HFFc6 (cell line): ENCODE data around the gene EXTL1. TPM values are rescaled to one million over a fixed set of nuclear protein-coding genes. Genes with fewer than 3 reads are reported as not detected.

ENCODE experiments used
- DNase-seq: peaks from one replicate; pipeline ENCODE4 v3.0.0-alpha.2; 2018
- H3K27ac Mint-ChIP-seq: 2 replicates; pipeline ENCODE4 v1.8.0; 2020; ENCODE audit warnings: mild to moderate bottlenecking, mixed read lengths
- H3K27me3 Mint-ChIP-seq: 2 replicates; pipeline ENCODE4 v1.8.0; 2021; ENCODE audit warnings: mild to moderate bottlenecking, moderate library complexity, mixed read lengths; ENCODE audit not compliant: insufficient read depth
- H3K36me3 Mint-ChIP-seq: 2 replicates; pipeline ENCODE4 v1.8.0; 2021; ENCODE audit warnings: low read depth, mixed read lengths
- H3K4me1 Mint-ChIP-seq: 2 replicates; pipeline ENCODE4 v1.8.0; 2020; ENCODE audit warnings: low read depth, mixed read lengths
- H3K4me3 Mint-ChIP-seq: 2 replicates; pipeline ENCODE4 v1.8.0; 2020; ENCODE audit warnings: mild to moderate bottlenecking, moderate library complexity, mixed read lengths
- H3K9me3 Mint-ChIP-seq: 2 replicates; pipeline ENCODE4 v1.8.0; 2020; ENCODE audit warnings: mild to moderate bottlenecking, mixed read lengths
- CTCF ChIP-seq: fragments of 200-600 bp; sonication (generic); IDR thresholded peaks from 2 replicates; pipeline ENCODE4 v1.5.0; 2021; ENCODE audit warnings: antibody characterized with exemption, mild to moderate bottlenecking
- total RNA-seq, 6 experiments: library from RNA; stranded (reverse); fragmentation: NEBNext Ultra II Directional; extraction: Animal tissue kit (Norgen Biotek cat#: 25700); gene quantifications; 2 replicates in 1 of 6; 3 replicates in 5 of 6; pipeline ENCODE4 v1.2.3, GENCODE V29; 2021

EXTL1 gene
- total RNA-seq, 6 experiments from 2014 or later = 8.1 to 22.9 (median 9.4) TPM

GRCh38 chr1:26060832-26061574 is 39.4 kb downstream of the EXTL1 start:
- DNase-seq = no peak
- Mint-ChIP-seq H3K27me3 (peaks cover 48% of the 10 kb centered on the region), H3K4me1 (no peaks in the 10 kb centered on the region), H3K4me3 (no peak overlapping the region), H3K36me3 (no peaks in the 10 kb centered on the region), H3K9me3 (no peaks in the 10 kb centered on the region), H3K27ac (no peak overlapping the region)
- TF ChIP-seq CTCF = no peak

GRCh38 chr1:26064553-26064952 is 43.0 kb downstream of the EXTL1 start:
- Mint-ChIP-seq H3K27me3 (peaks cover 63% of the 10 kb centered on the region), H3K27ac (no peak overlapping the region), H3K4me3 (no peak overlapping the region), H3K36me3 (no peaks in the 10 kb centered on the region), H3K4me1 (no peaks in the 10 kb centered on the region), H3K9me3 (no peaks in the 10 kb centered on the region)
- TF ChIP-seq CTCF = no peak
- DNase-seq = no peak

DNA sequence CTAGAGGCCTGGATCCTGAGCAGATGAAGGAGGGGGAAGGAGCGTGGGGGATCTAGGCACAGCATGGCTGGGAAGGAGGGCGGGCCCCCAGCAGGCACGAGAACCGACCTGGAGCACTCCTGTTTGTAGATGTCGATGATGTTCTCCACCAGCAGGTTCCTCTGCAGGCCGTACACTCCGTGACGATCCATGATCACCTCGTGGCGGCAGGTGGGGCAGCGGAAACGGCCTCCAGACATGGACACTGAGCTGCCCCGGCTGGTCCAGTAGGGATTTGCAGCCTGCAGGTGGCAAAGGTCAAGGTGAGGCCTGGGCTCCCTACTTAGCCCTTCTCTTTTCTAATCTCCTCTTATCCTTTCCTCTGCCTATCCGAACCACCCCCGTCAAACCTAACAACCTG is 44.6 kb downstream of the EXTL1 start:
- no peak for DNase-seq
- Mint-ChIP-seq H3K36me3 (no peaks in the 10 kb centered on the region), H3K4me1 (no peaks in the 10 kb centered on the region), H3K9me3 (no peaks in the 10 kb centered on the region), H3K27me3 (peaks cover 56% of the 10 kb centered on the region), H3K4me3 (no peak overlapping the region), H3K27ac (no peak overlapping the region)
- TF ChIP-seq CTCF = no peak

DNA sequence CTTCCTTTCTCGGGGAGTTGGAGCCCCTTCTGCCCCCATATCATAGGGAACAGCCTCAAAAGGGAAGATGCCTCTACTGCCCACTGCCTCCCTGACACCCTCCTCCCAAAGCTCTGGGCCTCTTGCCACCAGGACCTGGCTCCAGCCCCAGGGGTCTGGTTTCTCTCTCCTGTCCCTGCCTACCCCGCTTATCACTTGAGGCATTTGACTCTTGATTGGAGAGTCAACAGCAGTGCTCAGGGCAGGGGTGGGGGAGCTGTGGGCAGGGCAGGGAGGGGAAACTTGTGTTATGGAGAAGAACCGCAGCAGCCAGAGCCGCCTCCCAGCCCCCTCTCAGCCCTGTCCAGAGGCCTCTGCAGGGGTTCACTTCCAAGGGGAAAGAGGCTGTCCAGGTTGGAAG is 45.3 kb downstream of the EXTL1 start:
- Mint-ChIP-seq H3K4me3 (no peak overlapping the region), H3K27me3 (peaks cover 56% of the 10 kb centered on the region), H3K27ac (no peak overlapping the region), H3K4me1 (no peaks in the 10 kb centered on the region), H3K9me3 (no peaks in the 10 kb centered on the region), H3K36me3 (no peaks in the 10 kb centered on the region)
- no peak for TF ChIP-seq CTCF
- DNase-seq = no peak

DNA sequence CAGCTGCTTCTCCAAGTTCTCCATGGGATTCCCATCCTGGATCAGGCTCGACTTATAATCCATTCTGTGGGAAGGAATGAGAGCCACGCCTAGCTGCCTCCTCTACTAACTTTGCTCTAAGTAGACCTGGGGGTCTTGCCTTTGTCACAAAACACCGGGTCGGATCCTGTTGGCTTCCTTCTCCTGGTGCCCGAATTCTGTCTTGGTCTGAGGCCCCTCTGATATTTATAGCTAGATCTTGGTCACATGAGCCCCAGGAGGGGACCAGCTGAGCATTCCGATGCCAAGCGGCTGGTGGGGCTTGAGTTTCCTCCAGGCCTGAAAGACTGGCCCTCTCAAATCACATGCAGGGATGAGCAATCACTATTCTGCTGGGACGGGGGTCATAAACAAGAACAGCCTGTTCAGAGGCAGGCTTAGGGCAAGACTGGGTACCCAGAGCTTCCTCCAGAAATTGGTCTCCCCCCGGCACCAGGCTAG is 45.9 kb downstream of the EXTL1 start, which contains the start of gene TRIM63:
TSS of gene TRIM63 (minus strand) at position 199 of the 480 bp plus-strand sequence. CDS start at position 63, 136 bp downstream.
- Mint-ChIP-seq H3K27ac (no peak within 1 kb of the TSS), H3K4me3 (no peak within 1 kb of the TSS), H3K27me3 (peaks cover 58% of the 10 kb centered on the region), H3K9me3 (no peaks in the 10 kb centered on the region), H3K4me1 (no peaks in the 10 kb centered on the region), H3K36me3 (no peaks in the 10 kb centered on the region)
- no peak for TF ChIP-seq CTCF
- DNase-seq = no peak
